Stimulated activated naive B cell treated with anti-CD40 and anti-IgM and Interleukin-4, amounts not matched to agents 10 μg/mL and 1 μg/mL and 100 μg/mL, for 72 hours (primary cell): ENCODE results near the gene PAPSS2.
"Not testable (repeated sequence)": the region's sequence is repeated elsewhere in the genome, so short reads cannot be mapped to it uniquely, and the experiment has no call there.

Source experiments
- ATAC-seq, 2 donors: fragments of 150-1000 bp; cut with Tn5 transposase; replicated peaks; 2 replicates each; pipeline ENCODE4 v1.10.0; 2021; ENCODE audit warnings: moderate library complexity in 1 of 2
- DNase-seq: peaks from one replicate; pipeline ENCODE4 v3.0.0; 2021
- H3K27ac Mint-ChIP-seq: one replicate; pipeline ENCODE4 v1.8.0; 2022; ENCODE audit warnings: mild to moderate bottlenecking, mixed read lengths
- H3K27me3 Mint-ChIP-seq, 2 donors: one replicate each; pipeline ENCODE4 v1.8.0; 2022; ENCODE audit warnings: mixed read lengths in 2 of 2
- H3K36me3 Mint-ChIP-seq, 2 donors: one replicate each; pipeline ENCODE4 v1.8.0; 2022; ENCODE audit warnings: mixed read lengths in 2 of 2, mild to moderate bottlenecking in 1 of 2
- H3K4me1 Mint-ChIP-seq, 2 donors: one replicate each; pipeline ENCODE4 v1.8.0; 2022; ENCODE audit warnings: mixed read lengths in 2 of 2, mild to moderate bottlenecking in 1 of 2
- H3K4me3 Mint-ChIP-seq, 2 donors: one replicate each; pipeline ENCODE4 v1.8.0; 2022; ENCODE audit warnings: mild to moderate bottlenecking in 2 of 2, mixed read lengths in 2 of 2, moderate library complexity in 1 of 2
- H3K9me3 Mint-ChIP-seq, 2 donors: one replicate each; pipeline ENCODE4 v1.8.0; 2022; ENCODE audit warnings: mixed read lengths in 2 of 2, mild to moderate bottlenecking in 1 of 2

PAPSS2 gene

DNA sequence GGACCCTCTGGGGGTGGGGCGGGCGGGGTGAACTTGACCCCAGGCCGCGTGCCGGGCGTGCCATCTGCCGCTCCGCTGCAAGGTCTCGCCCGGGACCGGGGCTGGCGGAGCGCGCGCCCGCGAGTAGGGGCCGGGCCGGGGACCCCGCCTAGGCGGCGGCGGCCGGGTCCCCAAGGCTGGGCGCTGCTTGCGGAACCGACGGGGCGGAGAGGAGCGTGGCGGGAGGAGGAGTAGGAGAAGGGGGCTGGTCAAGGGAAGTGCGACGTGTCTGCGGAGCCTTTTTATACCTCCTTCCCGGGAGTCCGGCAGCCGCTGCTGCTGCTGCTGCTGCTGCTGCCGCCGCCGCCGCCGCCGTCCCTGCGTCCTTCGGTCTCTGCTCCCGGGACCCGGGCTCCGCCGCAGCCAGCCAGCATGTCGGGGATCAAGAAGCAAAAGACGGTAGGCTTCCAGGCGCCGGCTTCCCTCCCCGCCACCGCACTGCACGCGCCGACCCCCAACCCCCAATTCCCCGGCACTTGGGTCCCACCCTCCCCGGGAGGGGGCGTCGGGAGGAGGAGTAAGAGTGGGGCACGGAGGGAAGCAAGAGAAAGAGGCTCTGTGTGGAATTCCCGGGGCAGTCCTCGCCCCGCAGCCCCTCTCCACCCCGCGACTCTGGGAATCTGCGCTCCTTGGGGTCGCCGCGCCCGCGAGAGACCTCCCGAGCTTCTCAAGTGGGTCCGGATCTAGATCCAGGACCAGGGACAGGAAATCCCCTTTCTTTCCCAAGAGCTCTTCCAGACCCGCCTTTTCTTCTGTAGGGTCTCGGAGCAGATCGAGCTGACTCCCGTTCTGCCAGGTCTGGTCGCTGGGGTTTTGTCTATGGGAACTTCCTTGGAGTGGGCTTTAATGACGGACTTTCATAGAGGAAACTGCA is at the start of gene PAPSS2:
Gene PAPSS2, plus strand, starts transcription at position 308 of the 913 bp plus-strand sequence. Its CDS starts 104 bp downstream, at position 412.
- no peaks in the 10 kb centered on the region for H3K9me3 Mint-ChIP-seq
- H3K4me3 Mint-ChIP-seq: peak within 1 kb of the TSS; percentile 80 to 86
- ATAC-seq: peak; percentile 46 to 59
- peak within 1 kb of the TSS; percentile 65 for H3K27ac Mint-ChIP-seq
- no peaks in the 10 kb centered on the region for H3K36me3 Mint-ChIP-seq
- DNase-seq: no peak
- peaks cover 32 to 49% of the 10 kb centered on the region in 2 donors for H3K27me3 Mint-ChIP-seq
- peaks cover 10 to 18% of the 10 kb centered on the region in 2 donors for H3K4me1 Mint-ChIP-seq

DNA sequence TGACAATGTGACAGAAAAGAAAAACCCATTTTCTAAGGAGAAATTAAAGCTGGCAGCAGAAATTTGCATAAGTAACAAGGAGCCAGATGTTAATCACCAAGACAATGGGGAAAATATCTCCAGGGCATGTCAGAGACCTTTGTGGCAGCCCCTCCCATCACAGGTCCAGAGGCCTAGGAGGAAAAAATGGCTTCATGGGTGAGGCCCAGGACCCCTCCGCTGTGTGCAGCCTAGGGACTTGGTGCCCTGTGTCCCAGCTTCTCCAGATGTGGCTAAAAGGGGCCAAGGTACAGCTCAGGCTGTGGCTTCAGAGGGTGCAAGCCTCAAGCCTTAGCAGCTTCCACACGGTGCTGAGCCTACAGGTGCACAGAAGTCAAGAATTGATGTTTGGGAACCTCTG is 48.3 kb upstream of the PAPSS2 start:
- H3K27me3 Mint-ChIP-seq, ATAC-seq, H3K4me1 Mint-ChIP-seq, H3K4me3 Mint-ChIP-seq, H3K9me3 Mint-ChIP-seq, DNase-seq, H3K36me3 Mint-ChIP-seq, H3K27ac Mint-ChIP-seq: not testable (repeated sequence)

DNA sequence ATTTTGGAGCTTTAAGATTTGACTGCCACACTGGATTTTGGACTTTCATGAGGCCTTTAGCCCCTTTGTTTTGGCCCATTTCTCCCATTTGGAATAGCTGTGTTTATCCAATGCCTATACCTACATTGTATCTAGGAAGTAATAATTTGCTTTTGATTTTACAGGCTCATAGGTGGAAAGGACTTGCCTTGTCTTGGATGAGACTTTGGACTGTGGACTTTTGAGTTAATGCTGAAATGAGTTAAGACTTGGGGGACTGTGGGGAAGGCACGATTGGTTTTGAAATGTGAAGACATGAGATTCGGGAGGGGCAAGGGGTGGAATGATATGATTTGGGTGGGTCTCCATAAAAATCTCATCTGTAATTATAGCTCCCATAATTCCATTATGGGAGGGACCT is 47.6 kb upstream of the PAPSS2 start:
- no peak for ATAC-seq
- peaks cover 3 to 5% of the 10 kb centered on the region in 2 donors for H3K9me3 Mint-ChIP-seq
- H3K27ac Mint-ChIP-seq: no peak overlapping the region
- H3K27me3 Mint-ChIP-seq: peaks cover 0 to under 1% of the 10 kb centered on the region in 2 donors
- H3K36me3 Mint-ChIP-seq: peaks cover 0 to 6% of the 10 kb centered on the region in 2 donors
- no peak overlapping the region for H3K4me3 Mint-ChIP-seq
- H3K4me1 Mint-ChIP-seq: no peaks in the 10 kb centered on the region
- no peak for DNase-seq

DNA sequence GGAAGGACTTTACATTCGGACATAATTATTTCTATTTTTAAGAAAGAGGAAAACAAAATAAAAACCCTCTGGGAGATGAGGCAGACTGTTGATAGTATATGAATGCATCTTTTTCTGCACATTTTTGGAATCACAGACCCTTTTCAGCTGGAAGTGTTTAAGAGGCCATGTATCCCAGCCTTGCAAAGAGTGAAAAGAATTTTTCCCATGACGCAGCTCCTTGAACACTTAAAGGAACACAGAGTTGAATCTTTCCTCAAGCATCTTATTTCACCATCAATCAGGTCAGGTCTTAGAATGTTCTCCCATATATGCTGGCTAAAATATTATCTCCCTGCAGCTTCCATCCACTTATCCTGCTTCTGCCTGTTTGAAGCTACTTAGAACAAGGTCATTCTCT is 45.9 kb upstream of the PAPSS2 start:
- H3K4me1 Mint-ChIP-seq: no peaks in the 10 kb centered on the region

DNA sequence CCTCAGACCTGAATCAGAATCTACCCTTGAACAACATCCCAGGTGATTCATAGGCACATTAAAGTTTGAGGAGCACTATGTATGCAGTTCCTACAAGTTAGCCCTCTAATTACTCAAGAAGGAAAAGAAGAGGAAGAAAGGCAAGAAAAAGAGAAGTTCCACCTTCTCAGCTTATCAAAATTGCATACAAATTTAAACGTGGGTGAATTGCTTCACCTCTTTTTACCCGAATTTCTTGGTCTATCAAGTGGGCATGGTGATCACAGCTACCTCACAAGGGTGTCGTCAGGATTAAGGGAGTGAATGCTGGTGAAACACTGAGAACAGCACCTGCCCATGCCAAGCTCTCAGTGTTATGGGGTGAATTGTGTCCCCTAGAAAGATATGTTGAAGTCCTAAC is 43.8 kb upstream of the PAPSS2 start:
- no peak for DNase-seq
- Mint-ChIP-seq H3K27me3 (peaks cover 10 to 15% of the 10 kb centered on the region in 2 donors), H3K4me1 (no peaks in the 10 kb centered on the region)

More for the DNA sequence above, 45.9 kb upstream of the PAPSS2 start:
- peaks cover 3 to 5% of the 10 kb centered on the region in 2 donors for H3K9me3 Mint-ChIP-seq
- ATAC-seq (no peak), DNase-seq (no peak)
- no peak overlapping the region for H3K4me3 Mint-ChIP-seq
- no peak overlapping the region for H3K27ac Mint-ChIP-seq
- H3K36me3 Mint-ChIP-seq: peaks cover 0 to 6% of the 10 kb centered on the region in 2 donors
- H3K27me3 Mint-ChIP-seq: peaks cover 10% of the 10 kb centered on the region in 2 donors

DNA sequence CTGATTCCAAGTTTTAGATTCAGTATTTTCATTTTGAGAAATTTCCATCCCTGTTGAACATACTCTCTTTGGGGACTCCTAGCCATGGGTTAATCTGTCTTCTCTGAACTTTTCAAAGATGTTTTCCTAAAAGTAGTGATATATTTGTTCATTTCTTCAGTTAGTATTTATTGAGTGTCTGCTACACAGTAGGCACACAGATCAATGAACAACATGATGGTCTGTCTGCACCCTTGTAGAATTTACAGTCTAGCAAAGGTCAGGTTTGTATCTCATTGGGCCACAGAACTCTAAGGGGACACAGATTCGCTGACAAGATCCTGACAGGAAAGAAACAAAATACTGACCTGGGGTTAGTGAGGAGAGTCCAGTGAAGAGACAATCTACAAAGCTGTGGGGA is 42.2 kb upstream of the PAPSS2 start:
- no peak overlapping the region for H3K27ac Mint-ChIP-seq
- DNase-seq: no peak

More for the DNA sequence above, 43.8 kb upstream of the PAPSS2 start:
- Mint-ChIP-seq H3K27ac (no peak overlapping the region), H3K9me3 (peaks cover 3% of the 10 kb centered on the region in 2 donors), H3K4me3 (no peak overlapping the region), H3K36me3 (peaks cover 0 to 3% of the 10 kb centered on the region in 2 donors)
- ATAC-seq: no peak

DNA sequence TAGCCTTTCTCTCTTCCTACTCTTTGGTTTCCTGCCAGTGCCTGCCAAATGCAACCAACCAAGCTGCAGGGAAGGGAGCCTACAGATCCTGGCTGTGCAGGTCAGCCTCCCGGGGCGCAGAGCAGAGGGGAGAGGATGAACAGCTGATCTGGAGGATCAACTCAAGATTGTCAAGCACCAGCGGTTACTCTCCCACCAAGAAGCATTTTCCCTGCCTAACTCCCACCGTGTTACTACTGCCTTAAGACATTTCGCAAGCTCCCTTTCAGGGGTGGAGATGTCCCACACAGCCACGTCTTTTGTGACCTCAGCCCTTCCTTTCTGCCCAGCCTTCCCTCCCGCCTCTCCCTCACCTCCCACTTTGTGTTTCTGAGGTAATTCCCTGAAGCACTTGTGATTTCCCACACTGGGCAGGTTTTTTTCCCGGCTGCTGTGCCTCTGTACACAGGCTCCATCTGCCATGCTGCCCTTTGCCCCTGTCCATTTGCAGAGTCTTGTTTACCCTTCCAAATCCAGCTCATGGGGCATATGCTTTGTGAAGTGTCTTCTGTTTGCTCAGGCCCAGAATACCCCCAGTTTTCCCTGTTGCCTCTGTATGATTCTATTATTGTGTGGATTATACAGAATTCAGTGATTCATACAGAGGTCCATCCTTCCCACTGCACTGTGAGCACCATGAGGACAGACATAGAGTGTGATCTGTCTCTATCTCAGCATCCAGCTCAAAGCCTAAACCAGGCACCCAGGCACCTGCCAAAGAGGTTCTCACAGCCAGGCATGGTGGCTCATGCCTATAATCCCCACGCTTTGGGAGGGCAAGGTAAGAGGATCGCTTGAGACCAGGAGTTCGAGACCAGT is 40.9 kb upstream of the PAPSS2 start:
- Mint-ChIP-seq H3K27ac (no peak overlapping the region), H3K4me1 (no peaks in the 10 kb centered on the region), H3K27me3 (peaks cover 10 to 20% of the 10 kb centered on the region in 2 donors), H3K9me3 (no peaks in the 10 kb centered on the region), H3K4me3 (no peak overlapping the region), H3K36me3 (no peaks in the 10 kb centered on the region)
- ATAC-seq (no peak), DNase-seq (no peak)

More for the DNA sequence above, 42.2 kb upstream of the PAPSS2 start:
- no peaks in the 10 kb centered on the region for H3K36me3 Mint-ChIP-seq
- no peaks in the 10 kb centered on the region for H3K9me3 Mint-ChIP-seq
- H3K4me3 Mint-ChIP-seq: no peak overlapping the region
- no peaks in the 10 kb centered on the region for H3K4me1 Mint-ChIP-seq
- ATAC-seq: no peak
- peaks cover 10 to 20% of the 10 kb centered on the region in 2 donors for H3K27me3 Mint-ChIP-seq

DNA sequence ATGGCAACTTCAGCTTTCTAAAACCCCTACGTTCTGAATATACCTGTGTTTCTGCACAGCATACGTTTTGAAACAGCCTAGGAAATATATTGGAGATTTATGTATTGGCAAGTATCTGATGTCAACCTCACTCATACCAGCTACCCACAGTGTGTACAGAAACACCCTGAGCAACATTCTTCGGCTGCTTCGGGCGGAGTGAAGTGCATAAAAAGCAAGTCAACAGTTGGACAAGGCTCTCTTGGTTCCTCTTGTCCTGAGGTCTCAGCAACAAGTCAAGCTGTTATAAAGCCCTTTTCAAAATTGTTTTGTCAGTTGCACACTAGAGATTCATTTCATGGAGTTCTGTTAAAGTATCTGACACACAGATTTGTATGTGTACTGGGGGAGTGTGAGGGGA is 40.0 kb upstream of the PAPSS2 start:
- Mint-ChIP-seq H3K36me3 (no peaks in the 10 kb centered on the region), H3K9me3 (no peaks in the 10 kb centered on the region), H3K4me3 (no peak overlapping the region), H3K27me3 (peaks cover 10 to 20% of the 10 kb centered on the region in 2 donors), H3K4me1 (no peaks in the 10 kb centered on the region), H3K27ac (no peak overlapping the region)
- ATAC-seq (no peak), DNase-seq (no peak)

DNA sequence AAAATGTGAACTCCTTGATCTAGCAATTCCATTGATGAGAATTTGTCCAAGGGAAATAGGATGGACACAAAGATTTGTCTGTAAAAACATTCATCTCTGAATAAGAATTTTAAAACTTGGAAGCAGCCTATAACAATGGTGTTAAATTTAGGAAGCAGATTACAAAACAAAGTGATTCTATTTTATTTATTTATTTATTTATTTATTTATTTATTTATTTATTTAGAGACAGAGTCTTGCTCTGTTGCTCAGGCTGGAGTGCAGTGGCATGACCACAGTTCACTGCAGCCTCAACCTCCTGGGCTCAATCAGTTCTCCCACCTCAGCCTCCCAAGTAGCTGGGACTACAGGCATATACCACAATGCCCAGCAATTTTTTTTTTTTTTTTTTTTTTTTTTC is 38.2 kb upstream of the PAPSS2 start:
- H3K4me3 Mint-ChIP-seq, H3K27ac Mint-ChIP-seq, H3K36me3 Mint-ChIP-seq, ATAC-seq, H3K9me3 Mint-ChIP-seq, DNase-seq, H3K4me1 Mint-ChIP-seq: not testable (repeated sequence)
- peaks cover 10 to 20% of the 10 kb centered on the region in 2 donors for H3K27me3 Mint-ChIP-seq

DNA sequence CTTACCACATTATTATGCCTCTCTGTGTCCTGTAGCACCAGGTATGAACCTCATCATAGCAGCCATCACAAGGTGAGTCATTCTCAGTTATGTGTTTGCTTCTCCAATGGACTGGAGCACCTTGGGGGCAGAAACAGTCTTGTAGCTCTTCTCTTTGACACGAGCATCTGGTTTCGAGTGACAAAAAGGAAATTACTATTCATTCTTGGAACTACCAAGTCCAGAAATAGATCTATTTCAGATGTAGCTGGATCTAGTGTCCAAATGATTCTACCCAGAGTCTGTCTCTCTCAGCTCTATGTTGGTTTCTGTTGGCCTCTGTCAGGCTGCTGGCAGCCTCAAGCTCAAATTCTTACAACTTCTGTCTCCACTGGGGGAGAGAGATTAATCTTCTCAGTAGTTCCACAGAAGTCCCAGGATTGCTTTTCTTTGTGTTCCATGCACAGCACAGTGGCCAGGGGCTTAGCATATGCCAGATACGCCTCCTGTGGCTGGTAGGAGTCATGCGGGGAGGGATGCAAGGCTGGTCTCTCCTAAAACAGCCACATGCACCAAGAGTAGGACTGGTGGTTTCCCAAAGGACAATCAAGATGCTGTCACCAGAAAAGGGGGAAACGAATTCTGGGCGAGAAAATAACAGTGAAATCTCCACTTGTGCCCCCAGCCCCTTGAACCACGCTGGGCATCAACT is 37.2 kb upstream of the PAPSS2 start:
- Mint-ChIP-seq H3K9me3 (no peaks in the 10 kb centered on the region), H3K27ac (no peak overlapping the region), H3K27me3 (peaks cover 6 to 20% of the 10 kb centered on the region in 2 donors), H3K4me3 (no peak overlapping the region), H3K36me3 (no peaks in the 10 kb centered on the region), H3K4me1 (no peaks in the 10 kb centered on the region)
- no peak for DNase-seq
- ATAC-seq: peak in 1 of 2 donors; percentile 38

DNA sequence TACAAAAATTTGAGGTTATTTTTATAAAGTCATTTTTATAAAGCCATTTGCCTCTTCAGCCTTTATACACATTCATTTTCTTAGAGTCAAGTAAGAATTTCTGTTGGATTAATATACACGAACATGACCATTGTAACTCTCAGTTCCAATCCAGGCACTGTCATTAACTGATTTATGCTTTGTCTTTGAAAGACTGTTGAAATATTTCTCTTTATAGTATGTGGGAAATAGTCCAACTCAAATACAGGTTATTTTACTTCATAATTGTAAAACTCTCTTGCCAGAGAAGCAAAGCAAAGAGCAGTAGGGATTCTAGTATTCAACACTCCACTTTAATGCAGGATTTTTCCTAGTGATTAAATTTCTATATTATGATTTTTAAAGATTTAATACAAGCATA is 36.5 kb upstream of the PAPSS2 start:
- Mint-ChIP-seq H3K9me3 (no peaks in the 10 kb centered on the region), H3K4me1 (no peaks in the 10 kb centered on the region), H3K4me3 (no peak overlapping the region), H3K36me3 (no peaks in the 10 kb centered on the region), H3K27me3 (peaks cover 0 to 15% of the 10 kb centered on the region in 2 donors), H3K27ac (no peak overlapping the region)
- ATAC-seq (no peak), DNase-seq (no peak)

DNA sequence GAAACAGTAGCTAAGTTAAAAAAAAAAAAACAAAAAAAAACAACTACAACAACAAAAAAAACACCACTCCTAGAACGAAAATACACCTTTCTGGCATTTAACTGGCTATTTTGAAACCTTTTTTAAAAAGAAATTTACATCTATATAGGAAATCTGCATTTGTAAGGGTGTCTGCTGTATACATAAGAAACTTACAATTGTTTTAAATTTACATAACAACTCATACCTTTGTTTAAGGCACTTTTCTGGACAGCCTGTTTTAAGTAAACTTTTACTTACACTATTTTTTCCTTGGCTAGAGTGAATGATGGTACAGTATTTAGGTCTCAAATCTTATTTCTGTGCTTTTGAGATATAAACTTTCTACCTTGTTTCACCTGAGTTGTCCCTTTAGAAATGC is 34.0 kb upstream of the PAPSS2 start:
- H3K9me3 Mint-ChIP-seq: no peaks in the 10 kb centered on the region
- H3K4me1 Mint-ChIP-seq: no peaks in the 10 kb centered on the region
- H3K27ac Mint-ChIP-seq: no peak overlapping the region
- no peak overlapping the region for H3K4me3 Mint-ChIP-seq
- peaks cover 0 to 7% of the 10 kb centered on the region in 2 donors for H3K27me3 Mint-ChIP-seq
- ATAC-seq (no peak), DNase-seq (no peak)
- H3K36me3 Mint-ChIP-seq: no peaks in the 10 kb centered on the region

DNA sequence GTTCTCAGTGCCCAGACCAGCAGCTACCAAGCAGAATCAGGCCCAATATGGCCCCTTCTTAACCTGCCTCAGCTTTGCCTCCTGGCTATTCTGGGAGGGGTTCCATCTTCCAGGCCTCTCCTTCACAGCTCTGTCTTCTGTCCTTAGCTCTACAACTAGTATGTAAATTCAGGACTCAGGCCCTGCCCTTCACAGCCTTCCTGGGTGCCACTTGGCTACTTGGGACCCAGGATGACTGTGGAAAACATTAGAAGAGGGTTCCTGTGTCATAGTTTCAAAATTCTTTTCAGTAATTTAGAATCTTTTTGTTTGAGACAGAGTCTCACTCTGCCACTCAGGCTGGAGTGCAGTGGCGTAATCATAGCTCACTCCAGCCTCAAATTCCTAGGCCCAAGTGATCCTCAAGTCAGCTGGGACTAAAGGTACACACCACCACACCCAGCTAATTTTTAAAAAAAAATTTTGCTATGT is 33.2 kb upstream of the PAPSS2 start:
- ATAC-seq (no peak), DNase-seq (no peak)
- H3K4me3 Mint-ChIP-seq: no peak overlapping the region
- H3K9me3 Mint-ChIP-seq: no peaks in the 10 kb centered on the region
- H3K4me1 Mint-ChIP-seq: no peaks in the 10 kb centered on the region
- H3K27me3 Mint-ChIP-seq: no peaks in the 10 kb centered on the region
- H3K27ac Mint-ChIP-seq: no peak overlapping the region
- H3K36me3 Mint-ChIP-seq: no peaks in the 10 kb centered on the region

DNA sequence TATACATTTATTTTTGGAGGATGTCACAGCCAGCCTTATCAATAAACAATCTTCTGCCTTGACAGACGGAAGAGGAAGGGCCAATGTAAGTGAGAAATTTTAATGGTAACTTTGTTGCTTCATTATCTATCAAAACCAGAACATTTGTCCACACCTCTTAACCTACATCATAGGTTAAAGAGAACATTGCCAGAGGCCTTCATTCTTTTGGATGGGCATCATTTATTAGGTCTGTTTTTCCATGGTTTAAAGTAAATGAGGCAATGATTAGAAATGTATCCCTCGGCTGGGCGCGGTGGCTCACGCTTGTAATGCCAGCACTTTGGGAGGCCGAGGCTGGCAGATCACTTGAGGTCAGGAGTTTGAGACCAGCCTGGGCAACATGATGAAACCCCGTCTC is 29.5 kb upstream of the PAPSS2 start:
- no peak for ATAC-seq
- H3K9me3 Mint-ChIP-seq: peaks cover 2 to 4% of the 10 kb centered on the region in 2 donors

More for the DNA sequence above, 29.5 kb upstream of the PAPSS2 start:
- Mint-ChIP-seq H3K27me3 (no peaks in the 10 kb centered on the region), H3K27ac (no peak overlapping the region), H3K4me3 (no peak overlapping the region), H3K4me1 (no peaks in the 10 kb centered on the region), H3K36me3 (peaks cover 0 to 3% of the 10 kb centered on the region in 2 donors)
- DNase-seq: no peak
